ENCODE data around the gene P4HA3.

Gene P4HA3

GRCh38 chr11:74311352-74311926 is at the start of gene P4HA3:
P4HA3 (minus strand) TSS chr11:74311640; CDS start chr11:74311611, 29 bp downstream.
- H3K4me3 ChIP-seq (ENCODE audit: control insufficient read depth, low read depth, low read length), result peak within 1 kb of the TSS; percentile 61
- peak; percentile 44 for DNase-seq (ENCODE audit: low read depth)
- TF ChIP-seq CTCF (conservative IDR thresholded peaks at IDR 0.05; ENCODE audit: control insufficient read depth, insufficient read depth, low read depth, low read length), result no peak

GRCh38 chr11:74357449-74357848 is 46.0 kb upstream of the P4HA3 start:
- no peak overlapping the region for H3K4me3 ChIP-seq (ENCODE audit: control insufficient read depth, low read depth, low read length)
- TF ChIP-seq CTCF (conservative IDR thresholded peaks at IDR 0.05; ENCODE audit: control insufficient read depth, insufficient read depth, low read depth, low read length), result no peak
- no peak for DNase-seq (ENCODE audit: low read depth)

- DNase-seq (ENCODE audit: low read depth), result no peak
- H3K4me3 ChIP-seq (ENCODE audit: control insufficient read depth, low read depth, low read length), result no peak overlapping the region
- no peak for TF ChIP-seq CTCF (conservative IDR thresholded peaks at IDR 0.05; ENCODE audit: control insufficient read depth, insufficient read depth, low read depth, low read length)
These were observed 44.2 kb upstream of the P4HA3 start for GRCh38 chr11:74355626-74356025.

GRCh38 chr11:74354036-74354435 is 42.6 kb upstream of the P4HA3 start:
- no peak overlapping the region for H3K4me3 ChIP-seq (ENCODE audit: control insufficient read depth, low read depth, low read length)
- DNase-seq (ENCODE audit: low read depth), result no peak
- TF ChIP-seq CTCF (conservative IDR thresholded peaks at IDR 0.05; ENCODE audit: control insufficient read depth, insufficient read depth, low read depth, low read length), result no peak

- H3K4me3 ChIP-seq (ENCODE audit: control insufficient read depth, low read depth, low read length), result no peak overlapping the region
- no peak for TF ChIP-seq CTCF (conservative IDR thresholded peaks at IDR 0.05; ENCODE audit: control insufficient read depth, insufficient read depth, low read depth, low read length)
- DNase-seq (ENCODE audit: low read depth), result peak; percentile 51
These were observed 35.9 kb upstream of the P4HA3 start for GRCh38 chr11:74347381-74347780.

GRCh38 chr11:74345420-74345819 is 34.0 kb upstream of the P4HA3 start:
- no peak overlapping the region for H3K4me3 ChIP-seq (ENCODE audit: control insufficient read depth, low read depth, low read length)
- no peak for TF ChIP-seq CTCF (conservative IDR thresholded peaks at IDR 0.05; ENCODE audit: control insufficient read depth, insufficient read depth, low read depth, low read length)
- no peak for DNase-seq (ENCODE audit: low read depth)

GRCh38 chr11:74341921-74342320 is 30.5 kb upstream of the P4HA3 start:
- H3K4me3 ChIP-seq (ENCODE audit: control insufficient read depth, low read depth, low read length), result no peak overlapping the region
- DNase-seq (ENCODE audit: low read depth), result peak; percentile 35
- no peak for TF ChIP-seq CTCF (conservative IDR thresholded peaks at IDR 0.05; ENCODE audit: control insufficient read depth, insufficient read depth, low read depth, low read length)

Data from fibroblast of mammary gland (primary cell).